GM06990 (cell line): ENCODE measurements around the gene CFAP299.
"Not testable (repeated sequence)": the region's sequence is repeated elsewhere in the genome, so short reads cannot be mapped to it uniquely, and the experiment has no call there.

Source experiments
- DNase-seq: peaks from one replicate; pipeline ENCODE4 v3.0.0-alpha.2; 2011; ENCODE audit not compliant: insufficient read length; ENCODE audit errors: extremely low read depth
- H3K27me3 ChIP-seq: replicated peaks from 2 replicates; pipeline ENCODE4 v1.6.0; 2011; ENCODE audit warnings: low read length; ENCODE audit not compliant: control insufficient read depth, insufficient read depth
- H3K36me3 ChIP-seq: 2 replicates; pipeline ENCODE4 v1.5.1; 2011; ENCODE audit warnings: low read length; ENCODE audit not compliant: control insufficient read depth, insufficient read depth
- H3K4me3 ChIP-seq: replicated peaks from 2 replicates; pipeline ENCODE4 v1.5.1; 2011; ENCODE audit warnings: low read depth, mild to moderate bottlenecking, control low read depth, low read length
- CTCF ChIP-seq: IDR thresholded peaks from 2 replicates; pipeline ENCODE4 v1.5.1; 2011; ENCODE audit warnings: low read length, control low read depth, mild to moderate bottlenecking, inconsistent platforms; ENCODE audit not compliant: insufficient read depth, poor library complexity, severe bottlenecking

The CFAP299 gene

GRCh38 chr4:80307774-80308465, 27.6 kb upstream of the CFAP299 start:
- Histone ChIP-seq H3K4me3 (no peak overlapping the region), H3K36me3 (no peaks in the 10 kb centered on the region), H3K27me3 (no peaks in the 10 kb centered on the region)
- no peak for TF ChIP-seq CTCF
- no peak for DNase-seq

- DNase-seq, result no peak
- Histone ChIP-seq H3K4me3 (no peak overlapping the region), H3K27me3 (no peaks in the 10 kb centered on the region), H3K36me3 (no peaks in the 10 kb centered on the region)
- no peak for TF ChIP-seq CTCF
Measured at GRCh38 chr4:80308466-80308822, 27.1 kb upstream of the CFAP299 start.

GRCh38 chr4:80309294-80310004, 26.1 kb upstream of the CFAP299 start:
- H3K36me3 ChIP-seq, result no peaks in the 10 kb centered on the region
- TF ChIP-seq CTCF, result no peak
- no peak overlapping the region for H3K4me3 ChIP-seq
- DNase-seq, result no peak
- no peaks in the 10 kb centered on the region for H3K27me3 ChIP-seq

GRCh38 chr4:80311130-80311529, 24.4 kb upstream of the CFAP299 start:
- no peaks in the 10 kb centered on the region for H3K27me3 ChIP-seq
- DNase-seq, result no peak
- no peak for TF ChIP-seq CTCF
- H3K36me3 ChIP-seq, result no peaks in the 10 kb centered on the region
- no peak overlapping the region for H3K4me3 ChIP-seq

- H3K27me3 ChIP-seq, result no peaks in the 10 kb centered on the region
- H3K36me3 ChIP-seq, result no peaks in the 10 kb centered on the region
- no peak overlapping the region for H3K4me3 ChIP-seq
- TF ChIP-seq CTCF, result no peak
- no peak for DNase-seq
Measured at GRCh38 chr4:80312124-80312523, 23.4 kb upstream of the CFAP299 start.

GRCh38 chr4:80313627-80314026, 21.9 kb upstream of the CFAP299 start:
- Histone ChIP-seq H3K4me3 (no peak overlapping the region), H3K36me3 (no peaks in the 10 kb centered on the region), H3K27me3 (no peaks in the 10 kb centered on the region)
- TF ChIP-seq CTCF, result no peak
- no peak for DNase-seq

GRCh38 chr4:80315848-80316247, 19.7 kb upstream of the CFAP299 start:
- not testable (repeated sequence) for DNase-seq, H3K27me3 ChIP-seq

More at GRCh38 chr4:80315848-80316247, 19.7 kb upstream of the CFAP299 start:
- not testable (repeated sequence) for H3K4me3 ChIP-seq, H3K36me3 ChIP-seq
